C1 segment of cervical spinal cord (tissue), 14 donors: ENCODE data around the gene AMER3.
"Not testable (repeated sequence)": the region's sequence is repeated elsewhere in the genome, so short reads cannot be mapped to it uniquely, and the experiment has no call there.

Experiments
- DNase-seq, 14 donors: peaks; one replicate each; lab custom pipeline; 2025; lab: John Stamatoyannopoulos, UW

Gene AMER3

GRCh38 chr2:130755256-130756052, at the start of gene AMER3:
Gene AMER3, plus strand, starts transcription at chr2:130755540. Its CDS starts 6,533 bp downstream, at chr2:130762073.
- DNase-seq: peak in 1 of 14 donors; percentile 86

- not testable (repeated sequence) for DNase-seq
These were observed 40.5 kb upstream of the AMER3 start for GRCh38 chr2:130714795-130715194.

- no peak for DNase-seq
These were observed 35.3 kb upstream of the AMER3 start for GRCh38 chr2:130720036-130720435.

GRCh38 chr2:130720528-130720927, 34.8 kb upstream of the AMER3 start:
- DNase-seq: no peak

GRCh38 chr2:130724455-130724854, 30.9 kb upstream of the AMER3 start:
- DNase-seq: no peak

- DNase-seq: peak in 1 of 14 donors; percentile 11
These were observed 28.6 kb upstream of the AMER3 start for GRCh38 chr2:130726614-130727180.

- peak in 12 of 14 donors; percentile 8 to 70 (median 28) for DNase-seq
These were observed 27.9 kb upstream of the AMER3 start for GRCh38 chr2:130727286-130727924.

- peak in 1 of 14 donors; percentile 59 for DNase-seq
These were observed 27.3 kb upstream of the AMER3 start for GRCh38 chr2:130728007-130728454.

- DNase-seq: peak in 3 of 14 donors; percentile 34 to 97 (median 44)
These were observed 26.6 kb upstream of the AMER3 start, which contains the start of gene GPR148 for GRCh38 chr2:130728549-130729316. Gene GPR148, plus strand, starts transcription at chr2:130729070. Its CDS starts 82 bp downstream, at chr2:130729152.

- DNase-seq: peak in 2 of 14 donors; percentile 44 to 97
These were observed 25.7 kb upstream of the AMER3 start for GRCh38 chr2:130729322-130730299.

GRCh38 chr2:130732257-130732656, 23.1 kb upstream of the AMER3 start:
- DNase-seq: not testable (repeated sequence)

GRCh38 chr2:130735200-130735599, 20.1 kb upstream of the AMER3 start:
- no peak for DNase-seq

GRCh38 chr2:130736487-130736886, 18.9 kb upstream of the AMER3 start:
- DNase-seq: no peak

- DNase-seq: no peak
These were observed 17.7 kb upstream of the AMER3 start for GRCh38 chr2:130737592-130737991.

- no peak for DNase-seq
These were observed 14.7 kb upstream of the AMER3 start for GRCh38 chr2:130740671-130741070.

GRCh38 chr2:130743278-130743677, 12.1 kb upstream of the AMER3 start:
- DNase-seq: no peak

GRCh38 chr2:130744287-130745117, 10.8 kb upstream of the AMER3 start:
- peak in 1 of 14 donors; percentile 60 for DNase-seq

- DNase-seq: no peak
These were observed 6.3 kb upstream of the AMER3 start for GRCh38 chr2:130749078-130749477.

- no peak for DNase-seq
These were observed 5.7 kb upstream of the AMER3 start for GRCh38 chr2:130749641-130750040.
